NB4 (cell line): ENCODE data around the gene ZNF577.

Experiments used
- CTCF ChIP-seq: IDR thresholded peaks from one replicate; pipeline ENCODE4 v1.5.1; 2012; ENCODE audit warnings: low read depth, low read length
- MYC ChIP-seq: IDR thresholded peaks from 2 replicates; pipeline ENCODE4 v1.6.1; 2011; ENCODE audit warnings: low read depth, low read length
- POLR2A ChIP-seq: IDR thresholded peaks from 2 replicates; pipeline ENCODE4 v1.6.1; 2011; ENCODE audit warnings: mild to moderate bottlenecking; ENCODE audit not compliant: insufficient read length; ENCODE audit errors: extremely low read depth

GRCh38 chr19:51837145-51837544 lies 50.6 kb downstream of the ZNF577 start:
- TF ChIP-seq CTCF, result no peak
- TF ChIP-seq MYC, result no peak
- TF ChIP-seq POLR2A, result no peak
